Fibroblast of the conjunctiva (primary cell): Measurements from ENCODE around the gene ZNF84.

ENCODE experiments used
- DNase-seq: peaks from one replicate; pipeline ENCODE4 v3.0.0-alpha.2; 2010; ENCODE audit warnings: low read depth

Gene ZNF84

DNA sequence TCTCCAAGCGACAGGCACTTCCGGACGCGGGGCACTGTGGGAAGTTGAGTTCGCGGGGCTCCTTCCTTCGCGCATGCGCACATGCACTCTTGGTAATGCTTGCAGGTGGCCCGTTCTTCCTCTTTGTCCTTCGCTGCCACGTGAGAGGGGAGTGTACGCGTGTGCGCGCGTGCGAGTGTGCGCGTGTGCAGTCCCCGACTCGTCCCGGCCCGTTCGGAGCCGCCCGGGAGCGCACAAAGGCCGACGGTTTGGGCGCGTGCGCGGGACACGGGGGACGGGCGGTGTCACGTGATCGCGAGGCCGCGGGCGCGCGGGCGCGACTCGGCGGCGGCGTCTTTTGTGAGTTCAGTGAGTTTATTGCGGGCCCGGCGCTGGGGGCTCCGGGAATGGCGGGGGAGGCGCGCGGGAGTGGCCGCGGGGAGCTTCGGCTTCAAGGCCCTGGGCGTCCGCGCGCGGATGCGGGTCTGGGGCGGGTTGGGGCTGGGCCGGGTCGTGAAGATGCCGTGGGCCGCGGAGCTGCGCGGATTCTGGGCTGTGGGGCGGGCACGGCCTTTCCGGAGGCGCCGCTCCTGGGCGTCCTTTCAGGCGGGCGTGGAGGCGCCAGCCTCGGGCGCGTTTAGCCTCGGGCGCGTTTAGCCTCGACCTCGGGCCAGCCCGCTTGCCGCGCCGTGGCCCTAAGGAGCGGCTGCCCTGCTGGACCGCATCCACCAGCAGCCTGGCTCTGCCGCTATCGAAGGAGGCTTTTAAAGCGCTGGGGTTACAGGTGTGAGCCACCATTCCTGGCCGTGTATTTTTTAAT is at the start of gene ZNF84:
Gene ZNF84 (plus strand): TSS at position 303 of the 799 bp plus-strand sequence. CDS start 3,959 bp downstream, outside the sequence.
- DNase-seq, result peak; percentile 97

DNA sequence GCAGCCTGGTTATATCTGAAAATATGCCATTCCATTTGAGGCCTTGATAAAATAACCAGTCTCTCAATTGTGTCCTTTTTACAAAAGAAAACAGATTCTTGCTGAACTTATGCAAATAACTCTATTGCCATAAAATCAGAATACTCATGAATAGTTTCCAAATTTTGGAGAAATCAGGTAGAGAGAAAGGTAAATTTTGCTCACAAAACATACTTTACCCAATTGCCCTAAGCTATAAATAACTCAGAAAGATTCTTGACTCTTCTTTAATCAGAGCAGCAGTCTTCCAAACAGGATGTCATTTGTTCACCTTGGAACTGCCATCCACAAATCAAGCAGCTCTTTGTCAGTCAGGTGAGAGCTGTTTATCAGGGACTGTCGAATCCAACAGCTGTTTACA is 38.6 kb upstream of the ZNF84 start:
- no peak for DNase-seq

DNA sequence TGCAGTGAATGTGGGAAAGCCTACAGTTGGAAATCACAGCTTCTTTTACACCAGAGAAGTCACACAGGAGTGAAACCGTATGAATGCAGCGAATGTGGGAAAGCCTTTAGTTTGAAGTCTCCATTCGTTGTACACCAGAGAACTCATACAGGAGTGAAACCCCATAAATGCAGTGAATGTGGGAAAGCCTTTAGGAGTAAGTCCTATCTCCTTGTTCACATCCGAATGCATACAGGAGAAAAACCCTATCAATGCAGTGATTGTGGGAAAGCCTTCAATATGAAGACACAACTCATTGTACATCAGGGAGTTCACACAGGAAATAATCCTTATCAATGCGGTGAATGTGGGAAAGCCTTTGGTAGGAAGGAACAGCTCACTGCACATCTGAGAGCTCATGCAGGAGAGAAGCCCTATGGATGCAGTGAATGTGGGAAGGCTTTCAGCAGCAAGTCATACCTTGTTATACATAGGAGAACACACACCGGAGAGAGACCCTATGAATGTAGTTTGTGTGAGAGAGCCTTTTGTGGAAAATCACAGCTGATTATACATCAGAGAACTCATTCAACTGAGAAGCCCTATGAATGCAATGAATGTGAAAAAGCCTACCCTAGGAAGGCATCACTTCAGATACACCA is 26.5 kb upstream of the ZNF84 start:
- no peak for DNase-seq

GRCh38 chr12:133023566-133023965 is 13.7 kb upstream of the ZNF84 start:
- no peak for DNase-seq

DNA sequence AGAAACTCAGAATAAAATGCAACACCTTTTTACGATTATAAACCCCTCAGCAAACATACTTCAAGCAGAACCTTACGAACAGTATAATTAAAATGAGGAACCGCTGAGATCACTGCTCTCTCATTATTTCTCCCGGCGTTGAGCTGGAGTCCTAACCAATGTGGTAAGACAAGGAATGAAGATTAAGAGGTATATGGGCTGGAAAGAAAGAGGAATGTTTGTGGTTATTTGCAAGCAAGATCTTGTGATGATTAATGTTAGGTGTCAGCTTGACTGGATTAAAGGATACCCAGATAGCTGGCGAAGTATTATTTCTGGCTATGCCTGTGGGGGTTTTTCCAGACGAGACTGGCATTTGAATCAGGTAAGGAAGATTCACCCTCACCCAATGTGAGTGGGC is 10.3 kb upstream of the ZNF84 start:
- DNase-seq, result no peak

GRCh38 chr12:133038118-133038709 is 905 bp downstream of the ZNF84 start:
- no peak for DNase-seq

GRCh38 chr12:133046698-133047097 is 9.4 kb downstream of the ZNF84 start:
- DNase-seq, result no peak

DNA sequence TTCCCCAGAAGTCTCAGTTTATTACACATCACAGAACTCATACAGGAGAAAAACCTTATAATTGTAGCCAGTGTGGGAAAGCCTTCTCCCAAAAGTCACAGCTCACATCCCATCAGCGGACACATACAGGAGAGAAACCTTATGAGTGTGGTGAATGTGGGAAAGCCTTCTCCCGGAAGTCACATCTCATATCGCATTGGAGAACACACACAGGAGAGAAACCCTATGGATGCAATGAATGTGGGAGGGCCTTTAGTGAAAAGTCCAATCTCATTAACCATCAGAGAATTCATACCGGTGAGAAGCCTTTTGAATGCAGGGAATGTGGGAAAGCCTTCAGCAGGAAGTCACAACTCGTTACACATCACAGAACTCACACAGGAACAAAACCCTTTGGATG is 20.1 kb downstream of the ZNF84 start:
- DNase-seq, result no peak

DNA sequence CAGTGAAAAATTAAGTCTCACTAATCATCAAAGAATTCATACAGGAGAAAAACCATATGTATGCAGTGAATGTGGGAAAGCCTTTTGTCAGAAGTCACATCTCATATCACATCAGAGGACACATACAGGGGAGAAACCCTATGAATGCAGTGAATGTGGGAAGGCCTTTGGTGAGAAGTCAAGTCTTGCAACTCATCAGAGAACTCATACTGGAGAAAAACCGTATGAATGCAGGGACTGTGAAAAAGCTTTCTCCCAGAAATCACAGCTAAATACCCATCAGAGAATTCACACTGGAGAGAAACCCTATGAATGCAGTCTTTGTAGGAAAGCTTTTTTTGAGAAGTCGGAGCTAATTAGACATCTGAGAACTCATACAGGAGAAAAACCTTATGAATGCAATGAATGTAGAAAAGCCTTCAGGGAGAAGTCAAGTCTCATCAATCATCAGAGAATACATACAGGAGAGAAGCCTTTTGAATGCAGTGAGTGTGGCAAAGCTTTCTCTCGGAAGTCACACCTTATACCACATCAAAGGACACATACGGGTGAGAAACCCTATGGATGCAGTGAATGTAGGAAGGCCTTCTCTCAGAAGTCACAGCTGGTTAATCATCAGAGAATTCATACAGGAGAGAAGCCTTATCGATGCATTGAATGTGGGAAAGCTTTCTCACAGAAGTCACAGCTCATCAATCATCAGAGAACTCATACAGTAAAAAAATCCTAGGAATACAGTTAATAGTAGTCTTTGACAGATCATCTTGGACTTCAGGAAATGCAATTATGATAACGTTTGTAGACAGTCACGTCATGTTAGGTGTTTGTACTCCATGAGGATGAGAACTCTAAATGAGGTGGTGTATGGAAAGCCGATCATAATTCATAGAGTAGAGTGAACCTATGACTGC is 21.1 kb downstream of the ZNF84 start:
- DNase-seq, result no peak

DNA sequence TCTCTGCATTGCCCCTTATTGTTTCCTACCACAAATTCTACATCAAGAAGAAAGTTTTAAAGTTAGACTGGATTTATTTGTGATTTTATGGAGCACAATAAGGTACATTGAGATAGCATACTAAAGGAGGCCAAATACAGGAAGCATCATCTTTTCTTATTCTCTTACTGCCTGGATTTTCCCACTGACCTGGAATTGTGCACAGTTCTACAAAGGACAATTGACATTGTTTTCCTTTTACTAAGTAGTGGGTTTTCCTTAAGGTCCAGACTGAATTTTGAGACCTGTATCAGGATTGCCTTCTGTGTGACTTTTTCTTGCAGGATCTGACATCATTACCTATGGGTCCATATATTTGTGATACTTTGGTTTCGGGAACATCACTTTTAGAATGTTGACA is 24.6 kb downstream of the ZNF84 start:
- no peak for DNase-seq

GRCh38 chr12:133063556-133063955 is 26.2 kb downstream of the ZNF84 start:
- no peak for DNase-seq

- DNase-seq, result no peak
These were observed 36.5 kb downstream of the ZNF84 start for GRCh38 chr12:133073836-133074235.

GRCh38 chr12:133080026-133080367 is 42.7 kb downstream of the ZNF84 start:
- peak; percentile 99 for DNase-seq

- peak; percentile 95 for DNase-seq
These were observed 43.3 kb downstream of the ZNF84 start, which contains the start of gene ZNF140 for GRCh38 chr12:133080368-133081158. ZNF140 (plus strand) TSS chr12:133080923; CDS start chr12:133081321, 398 bp downstream.

DNA sequence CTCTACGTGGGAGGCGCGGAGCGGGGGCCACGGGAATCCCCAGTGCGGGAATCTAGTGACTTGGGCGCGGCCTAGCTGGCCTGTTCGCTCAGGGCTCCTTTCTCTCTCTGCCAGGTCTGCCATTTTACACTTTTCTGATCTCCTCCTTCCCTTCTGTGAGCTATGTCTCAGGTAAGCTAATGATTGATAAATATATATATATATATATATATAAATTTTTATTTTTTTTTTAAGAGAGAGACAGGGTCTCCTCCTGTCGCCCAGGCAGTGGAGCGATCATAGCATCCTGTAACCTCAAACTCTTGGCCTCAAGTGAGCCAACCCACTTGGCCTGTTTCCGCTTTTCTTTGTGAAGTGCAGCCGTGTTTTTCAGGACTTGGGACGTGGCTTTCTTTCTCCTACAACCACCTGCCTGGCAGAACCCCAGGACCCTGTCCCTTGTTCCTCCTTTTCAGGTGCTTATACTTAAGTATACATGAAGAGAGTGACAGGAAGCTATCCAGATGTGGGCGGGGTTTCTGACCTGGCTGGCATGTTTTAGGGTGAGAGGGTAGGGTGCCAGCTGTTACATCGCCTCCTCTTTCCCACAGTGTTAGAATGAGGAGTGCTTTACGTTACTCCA is 44.0 kb downstream of the ZNF84 start:
- DNase-seq, result no peak

- DNase-seq, result no peak
These were observed 46.0 kb downstream of the ZNF84 start for GRCh38 chr12:133083345-133083744.

GRCh38 chr12:133105620-133106019 is 68.3 kb downstream of the ZNF84 start:
- no peak for DNase-seq

DNA sequence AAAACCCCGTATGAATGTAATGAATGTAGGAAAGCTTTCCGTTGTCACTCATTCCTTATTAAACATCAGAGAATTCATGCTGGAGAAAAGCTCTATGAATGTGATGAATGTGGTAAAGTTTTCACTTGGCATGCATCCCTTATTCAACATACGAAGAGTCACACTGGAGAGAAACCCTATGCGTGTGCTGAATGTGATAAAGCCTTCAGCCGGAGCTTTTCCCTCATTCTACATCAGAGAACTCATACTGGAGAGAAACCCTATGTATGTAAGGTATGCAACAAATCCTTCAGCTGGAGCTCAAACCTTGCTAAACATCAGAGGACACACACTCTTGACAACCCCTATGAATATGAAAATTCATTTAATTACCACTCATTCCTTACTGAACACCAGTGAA is 68.9 kb downstream of the ZNF84 start:
- no peak for DNase-seq

DNA sequence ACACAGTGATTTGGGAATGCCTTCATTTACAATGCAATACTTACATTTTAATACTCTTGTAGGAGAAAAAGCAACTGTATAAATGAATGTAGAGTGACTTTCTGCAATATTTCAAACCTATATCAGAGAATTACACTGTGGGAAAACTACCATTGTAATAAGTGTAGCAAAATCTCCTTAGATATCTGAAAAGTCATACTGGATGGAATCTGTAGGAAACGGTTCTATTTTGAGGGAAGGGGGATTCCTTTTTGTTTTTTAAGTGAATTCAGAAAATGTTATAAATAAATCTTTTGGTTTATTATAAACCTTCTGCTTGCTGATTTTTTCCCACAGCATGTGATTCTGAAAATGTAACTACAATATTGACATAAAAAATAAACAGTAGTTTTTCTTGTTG is 69.8 kb downstream of the ZNF84 start:
- DNase-seq, result no peak

DNA sequence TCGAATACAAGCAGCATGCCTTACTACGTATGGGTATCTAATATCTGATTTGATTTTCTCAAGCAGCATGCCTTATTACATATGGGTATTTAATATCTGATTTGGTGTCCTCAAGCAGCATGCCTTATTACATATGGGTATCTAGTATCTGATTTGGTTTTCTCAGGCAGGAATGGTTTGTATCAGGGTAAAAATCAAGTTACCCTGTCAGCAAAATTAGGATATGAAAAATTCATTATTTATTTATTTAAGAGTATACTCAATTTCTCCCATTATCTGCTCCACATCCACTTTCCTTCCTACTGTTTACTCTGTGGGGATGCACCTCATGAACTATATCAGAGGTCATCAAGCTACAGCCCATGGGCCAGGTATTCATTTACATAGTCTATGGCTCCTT is 70.8 kb downstream of the ZNF84 start:
- DNase-seq, result no peak
